ENCODE data around the gene MINDY3.
A peak's percentile ranks its signal among the peaks of the same experiment; 100 is the strongest.

The MINDY3 gene

DNA sequence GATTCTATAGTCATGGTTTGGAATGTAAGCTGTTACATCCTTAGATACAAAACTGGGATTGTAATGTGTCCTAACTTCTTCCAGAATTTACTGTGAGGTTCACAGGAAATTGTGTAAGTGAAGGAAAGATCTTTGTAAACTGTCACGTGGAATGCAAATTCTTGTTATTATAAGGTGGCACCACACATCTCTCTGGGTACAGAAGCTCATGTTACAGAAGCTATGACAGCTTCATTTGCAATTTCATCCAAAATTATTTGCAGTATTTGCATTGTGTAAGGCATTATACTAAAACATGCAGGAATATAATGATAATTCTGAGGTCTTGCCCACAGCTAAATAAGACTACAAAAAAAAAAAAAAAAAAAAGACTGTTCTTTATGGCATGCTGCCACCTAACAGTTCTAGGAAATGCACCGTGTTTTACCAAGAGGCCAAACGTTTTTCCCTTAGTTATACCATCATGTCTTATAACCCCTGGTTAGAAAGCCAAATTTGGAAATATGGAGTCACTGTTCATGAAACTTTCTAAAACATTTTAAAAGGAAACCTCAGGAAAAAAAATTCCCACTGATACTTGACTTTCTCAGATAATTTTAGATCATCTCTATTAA lies 17.6 kb downstream of the MINDY3 start:
- Histone ChIP-seq H3K27me3 (no peaks in the 10 kb centered on the region), H3K4me1 (no peaks in the 10 kb centered on the region), H3K4me3 (ENCODE audit: low read depth, low read length) (no peak overlapping the region), H3K36me3 (no peaks in the 10 kb centered on the region), H3K9me3 (no peaks in the 10 kb centered on the region)
- no peak for DNase-seq
- TF ChIP-seq, protein P1, sequence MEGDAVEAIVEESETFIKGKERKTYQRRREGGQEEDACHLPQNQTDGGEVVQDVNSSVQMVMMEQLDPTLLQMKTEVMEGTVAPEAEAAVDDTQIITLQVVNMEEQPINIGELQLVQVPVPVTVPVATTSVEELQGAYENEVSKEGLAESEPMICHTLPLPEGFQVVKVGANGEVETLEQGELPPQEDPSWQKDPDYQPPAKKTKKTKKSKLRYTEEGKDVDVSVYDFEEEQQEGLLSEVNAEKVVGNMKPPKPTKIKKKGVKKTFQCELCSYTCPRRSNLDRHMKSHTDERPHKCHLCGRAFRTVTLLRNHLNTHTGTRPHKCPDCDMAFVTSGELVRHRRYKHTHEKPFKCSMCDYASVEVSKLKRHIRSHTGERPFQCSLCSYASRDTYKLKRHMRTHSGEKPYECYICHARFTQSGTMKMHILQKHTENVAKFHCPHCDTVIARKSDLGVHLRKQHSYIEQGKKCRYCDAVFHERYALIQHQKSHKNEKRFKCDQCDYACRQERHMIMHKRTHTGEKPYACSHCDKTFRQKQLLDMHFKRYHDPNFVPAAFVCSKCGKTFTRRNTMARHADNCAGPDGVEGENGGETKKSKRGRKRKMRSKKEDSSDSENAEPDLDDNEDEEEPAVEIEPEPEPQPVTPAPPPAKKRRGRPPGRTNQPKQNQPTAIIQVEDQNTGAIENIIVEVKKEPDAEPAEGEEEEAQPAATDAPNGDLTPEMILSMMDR (IDR thresholded peaks at IDR 0.05; ENCODE audit: low read depth, low read length) = no peak

GRCh38 chr10:15841696-15842095 lies 18.6 kb downstream of the MINDY3 start:
- Histone ChIP-seq H3K36me3 (no peaks in the 10 kb centered on the region), H3K4me3 (ENCODE audit: low read depth, low read length) (no peak overlapping the region), H3K9me3 (no peaks in the 10 kb centered on the region), H3K27me3 (no peaks in the 10 kb centered on the region), H3K4me1 (no peaks in the 10 kb centered on the region)
- DNase-seq = no peak
- TF ChIP-seq, protein P1 (IDR thresholded peaks at IDR 0.05; ENCODE audit: low read depth, low read length) = no peak

DNA sequence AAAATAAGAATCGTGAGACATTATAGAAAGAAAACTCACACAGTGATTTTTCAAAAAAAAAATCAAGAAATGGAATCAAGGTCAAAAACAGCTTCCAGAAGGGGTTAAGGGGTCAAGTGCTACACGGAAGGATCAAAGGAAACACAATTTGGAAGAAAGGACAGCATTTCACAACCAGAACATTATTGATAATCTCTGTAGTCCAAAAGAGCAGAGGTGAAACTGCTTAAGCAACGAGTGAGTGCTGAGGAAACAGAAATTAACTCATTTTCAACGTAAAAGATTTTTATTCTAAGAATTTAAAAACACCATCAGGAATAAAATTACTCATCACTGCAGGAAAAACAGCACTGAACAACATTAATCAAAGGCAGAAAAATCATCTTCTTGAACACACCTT lies 23.5 kb downstream of the MINDY3 start:
- H3K27me3 ChIP-seq = no peaks in the 10 kb centered on the region
- no peaks in the 10 kb centered on the region; the same call in 1 of the 2 replicates for H3K36me3 ChIP-seq
- TF ChIP-seq, protein P1 (IDR thresholded peaks at IDR 0.05; ENCODE audit: low read depth, low read length) = no peak
- no peak for DNase-seq
- H3K9me3 ChIP-seq = no peaks in the 10 kb centered on the region
- H3K4me3 ChIP-seq (ENCODE audit: low read depth, low read length) = no peak overlapping the region
- no peaks in the 10 kb centered on the region for H3K4me1 ChIP-seq

GRCh38 chr10:15829495-15829894 lies 30.8 kb downstream of the MINDY3 start:
- Histone ChIP-seq H3K4me3 (ENCODE audit: low read depth, low read length) (no peak overlapping the region), H3K4me1 (no peaks in the 10 kb centered on the region), H3K9me3 (no peaks in the 10 kb centered on the region), H3K27me3 (no peaks in the 10 kb centered on the region), H3K36me3 (no peaks in the 10 kb centered on the region; the same call in 1 of the 2 replicates)
- no peak for DNase-seq
- TF ChIP-seq, protein P1 (IDR thresholded peaks at IDR 0.05; ENCODE audit: low read depth, low read length) = no peak

DNA sequence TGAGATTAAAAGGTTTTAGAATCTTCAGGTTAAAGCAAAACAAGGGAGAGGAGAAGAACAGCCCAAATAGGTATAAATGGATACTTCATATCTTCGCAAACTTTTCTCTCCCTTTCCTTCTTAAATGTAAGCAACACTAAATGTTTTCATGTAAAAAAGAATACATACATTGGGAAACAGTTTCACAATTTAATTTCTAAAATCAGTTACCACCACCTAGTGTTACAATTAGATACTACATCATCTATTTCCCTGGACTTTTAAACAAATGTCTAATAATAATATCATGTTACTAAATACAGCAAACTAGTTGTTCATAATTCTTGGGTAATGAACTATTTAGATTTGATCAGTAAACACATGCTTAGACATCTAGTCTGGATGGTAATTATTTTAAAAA lies 35.8 kb downstream of the MINDY3 start:
- H3K4me3 ChIP-seq (ENCODE audit: low read depth, low read length) = no peak overlapping the region
- DNase-seq = no peak
- H3K4me1 ChIP-seq = no peaks in the 10 kb centered on the region
- TF ChIP-seq, protein P1 (IDR thresholded peaks at IDR 0.05; ENCODE audit: low read depth, low read length) = peak; percentile 13; the same call in 1 of the 2 replicates
- H3K36me3 ChIP-seq = no peaks in the 10 kb centered on the region; the same call in 1 of the 2 replicates
- H3K9me3 ChIP-seq = no peaks in the 10 kb centered on the region
- H3K27me3 ChIP-seq = no peaks in the 10 kb centered on the region

- H3K36me3 ChIP-seq = no peaks in the 10 kb centered on the region; the same call in 1 of the 2 replicates
- no peaks in the 10 kb centered on the region for H3K9me3 ChIP-seq
- no peak overlapping the region for H3K4me3 ChIP-seq (ENCODE audit: low read depth, low read length)
- TF ChIP-seq, protein P1 (IDR thresholded peaks at IDR 0.05; ENCODE audit: low read depth, low read length) = no peak
- no peaks in the 10 kb centered on the region for H3K4me1 ChIP-seq
- DNase-seq = no peak
- no peaks in the 10 kb centered on the region for H3K27me3 ChIP-seq
Observed at GRCh38 chr10:15822131-15822530, 38.2 kb downstream of the MINDY3 start.
